ENCODE measurements around the gene NPBWR2. TPM values are rescaled to one million over a fixed set of nuclear protein-coding genes. Genes with fewer than 3 reads are reported as not detected.

Gene NPBWR2
- total and polyA plus RNA-seq, 2 donors (not counting 1 experiment from before 2014, with no cell fraction given): not detected

- Histone ChIP-seq H3K9me3 (ENCODE audit: control insufficient read depth, insufficient read depth, low read depth, low read length) (no peaks in the 10 kb centered on the region), H3K27me3 (ENCODE audit: control insufficient read depth, insufficient read depth, low read length) (no peaks in the 10 kb centered on the region), H3K4me1 (ENCODE audit: control insufficient read depth, extremely low read depth, insufficient read depth, low read length) (no peaks in the 10 kb centered on the region), H3K36me3 (ENCODE audit: control insufficient read depth, insufficient read depth, low read length) (no peaks in the 10 kb centered on the region), H3K79me2 (ENCODE audit: control insufficient read depth, insufficient read depth, low read length) (no peaks in the 10 kb centered on the region), H3K4me2 (ENCODE audit: extremely low read depth, insufficient read depth, low read length) (no peak overlapping the region), H3K9ac (ENCODE audit: insufficient read depth, low read length) (no peak overlapping the region), H3K4me3 (replicated peaks in 1 of 4; ENCODE audit: control extremely low read depth in 1 of 4, insufficient read depth in 1 of 4, low read depth in 3 of 4, low read length in 4 of 4) (no peak overlapping the region), H2AFZ (ENCODE audit: low read length) (no peak overlapping the region), H4K20me1 (ENCODE audit: control insufficient read depth, extremely low read depth, insufficient read depth, low read length) (no peaks in the 10 kb centered on the region), H3K27ac (ENCODE audit: insufficient read depth, low read length) (no peak overlapping the region)
- DNase-seq (ENCODE audit: low read depth in 2 of 2): no peak
- TF ChIP-seq EZH2 (IDR thresholded peaks at IDR 0.05; ENCODE audit: low read length, missing control alignments) (no peak), CTCF (conservative IDR thresholded peaks at IDR 0.05 in 1 of 2, IDR thresholded peaks at IDR 0.05 in 1 of 2; ENCODE audit: low read depth in 1 of 2, low read length in 2 of 2) (peak; percentile 4 to 19)
These were observed 24.0 kb upstream of the NPBWR2 start for GRCh38 chr20:64131406-64131805.

- TF ChIP-seq EZH2 (IDR thresholded peaks at IDR 0.05; ENCODE audit: low read length, missing control alignments) (no peak), CTCF (conservative IDR thresholded peaks at IDR 0.05 in 1 of 2, IDR thresholded peaks at IDR 0.05 in 1 of 2; ENCODE audit: low read depth in 1 of 2, low read length in 2 of 2) (no peak)
- no peaks in the 10 kb centered on the region for H3K9me3 ChIP-seq (ENCODE audit: control insufficient read depth, insufficient read depth, low read depth, low read length)
- H3K79me2 ChIP-seq (ENCODE audit: control insufficient read depth, insufficient read depth, low read length): no peaks in the 10 kb centered on the region
- H3K4me2 ChIP-seq (ENCODE audit: extremely low read depth, insufficient read depth, low read length): no peak overlapping the region
- H3K27ac ChIP-seq (ENCODE audit: insufficient read depth, low read length): no peak overlapping the region
- no peak overlapping the region for H3K4me3 ChIP-seq (replicated peaks in 1 of 4; ENCODE audit: control extremely low read depth in 1 of 4, insufficient read depth in 1 of 4, low read depth in 3 of 4, low read length in 4 of 4)
- H3K4me1 ChIP-seq (ENCODE audit: control insufficient read depth, extremely low read depth, insufficient read depth, low read length): no peaks in the 10 kb centered on the region
- H3K27me3 ChIP-seq (ENCODE audit: control insufficient read depth, insufficient read depth, low read length): no peaks in the 10 kb centered on the region
- no peaks in the 10 kb centered on the region for H3K36me3 ChIP-seq (ENCODE audit: control insufficient read depth, insufficient read depth, low read length)
- H2AFZ ChIP-seq (ENCODE audit: low read length): no peak overlapping the region
- no peak for DNase-seq (ENCODE audit: low read depth in 2 of 2)
- no peak overlapping the region for H3K9ac ChIP-seq (ENCODE audit: insufficient read depth, low read length)
- H4K20me1 ChIP-seq (ENCODE audit: control insufficient read depth, extremely low read depth, insufficient read depth, low read length): no peaks in the 10 kb centered on the region
These were observed 23.5 kb upstream of the NPBWR2 start for GRCh38 chr20:64130876-64131275.

- no peak overlapping the region for H3K4me3 ChIP-seq (replicated peaks in 1 of 4; ENCODE audit: control extremely low read depth in 1 of 4, insufficient read depth in 1 of 4, low read depth in 3 of 4, low read length in 4 of 4)
- no peak for TF ChIP-seq EZH2 (IDR thresholded peaks at IDR 0.05; ENCODE audit: low read length, missing control alignments)
- no peak for TF ChIP-seq CTCF (conservative IDR thresholded peaks at IDR 0.05 in 1 of 2, IDR thresholded peaks at IDR 0.05 in 1 of 2; ENCODE audit: low read depth in 1 of 2, low read length in 2 of 2)
These were observed 22.9 kb upstream of the NPBWR2 start for GRCh38 chr20:64130271-64130670.

More at GRCh38 chr20:64130271-64130670, 22.9 kb upstream of the NPBWR2 start:
- Histone ChIP-seq H3K27me3 (ENCODE audit: control insufficient read depth, insufficient read depth, low read length) (no peaks in the 10 kb centered on the region), H3K4me2 (ENCODE audit: extremely low read depth, insufficient read depth, low read length) (no peak overlapping the region), H4K20me1 (ENCODE audit: control insufficient read depth, extremely low read depth, insufficient read depth, low read length) (no peaks in the 10 kb centered on the region), H3K79me2 (ENCODE audit: control insufficient read depth, insufficient read depth, low read length) (no peaks in the 10 kb centered on the region), H3K9ac (ENCODE audit: insufficient read depth, low read length) (no peak overlapping the region), H3K36me3 (ENCODE audit: control insufficient read depth, insufficient read depth, low read length) (no peaks in the 10 kb centered on the region), H3K9me3 (ENCODE audit: control insufficient read depth, insufficient read depth, low read depth, low read length) (no peaks in the 10 kb centered on the region), H3K4me1 (ENCODE audit: control insufficient read depth, extremely low read depth, insufficient read depth, low read length) (no peaks in the 10 kb centered on the region), H2AFZ (ENCODE audit: low read length) (no peak overlapping the region), H3K27ac (ENCODE audit: insufficient read depth, low read length) (no peak overlapping the region)
- DNase-seq (ENCODE audit: low read depth in 2 of 2): no peak
